ENCODE results near the gene CER1. TPM values are rescaled to one million over a fixed set of nuclear protein-coding genes. Genes with fewer than 3 reads are reported as not detected.
"Not testable (repeated sequence)": the region's sequence is repeated elsewhere in the genome, so short reads cannot be mapped to it uniquely, and the experiment has no call there.

The CER1 gene
- total and polyA plus RNA-seq, 2 donors (not counting 1 experiment from before 2014, with no cell fraction given), result not detected

DNA sequence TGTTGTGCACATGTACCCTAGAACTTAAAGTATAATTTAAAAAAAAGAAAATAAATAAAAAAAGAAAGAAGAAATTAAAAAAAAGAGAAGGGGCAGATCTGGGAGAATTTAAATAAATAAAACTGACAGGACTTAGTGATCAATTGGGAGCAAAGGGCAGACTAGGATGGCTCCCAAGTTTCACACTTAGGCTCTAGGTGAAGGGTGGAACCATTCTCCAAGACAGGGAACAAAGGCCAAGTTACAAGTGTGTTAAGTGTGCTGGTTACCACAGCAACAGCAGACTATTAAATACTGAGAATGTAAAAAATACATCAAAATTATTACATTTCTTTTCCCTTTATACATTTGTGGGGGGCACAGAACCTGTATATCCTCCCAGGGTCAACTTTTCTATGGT, 36.4 kb downstream of the CER1 start:
- H3K9me3 ChIP-seq (ENCODE audit: control insufficient read depth, insufficient read depth, low read depth, low read length), result no peaks in the 10 kb centered on the region
- no peaks in the 10 kb centered on the region for H3K79me2 ChIP-seq (ENCODE audit: control insufficient read depth, insufficient read depth, low read length)
- no peak for DNase-seq (ENCODE audit: low read depth in 2 of 2)
- TF ChIP-seq, protein P1, sequence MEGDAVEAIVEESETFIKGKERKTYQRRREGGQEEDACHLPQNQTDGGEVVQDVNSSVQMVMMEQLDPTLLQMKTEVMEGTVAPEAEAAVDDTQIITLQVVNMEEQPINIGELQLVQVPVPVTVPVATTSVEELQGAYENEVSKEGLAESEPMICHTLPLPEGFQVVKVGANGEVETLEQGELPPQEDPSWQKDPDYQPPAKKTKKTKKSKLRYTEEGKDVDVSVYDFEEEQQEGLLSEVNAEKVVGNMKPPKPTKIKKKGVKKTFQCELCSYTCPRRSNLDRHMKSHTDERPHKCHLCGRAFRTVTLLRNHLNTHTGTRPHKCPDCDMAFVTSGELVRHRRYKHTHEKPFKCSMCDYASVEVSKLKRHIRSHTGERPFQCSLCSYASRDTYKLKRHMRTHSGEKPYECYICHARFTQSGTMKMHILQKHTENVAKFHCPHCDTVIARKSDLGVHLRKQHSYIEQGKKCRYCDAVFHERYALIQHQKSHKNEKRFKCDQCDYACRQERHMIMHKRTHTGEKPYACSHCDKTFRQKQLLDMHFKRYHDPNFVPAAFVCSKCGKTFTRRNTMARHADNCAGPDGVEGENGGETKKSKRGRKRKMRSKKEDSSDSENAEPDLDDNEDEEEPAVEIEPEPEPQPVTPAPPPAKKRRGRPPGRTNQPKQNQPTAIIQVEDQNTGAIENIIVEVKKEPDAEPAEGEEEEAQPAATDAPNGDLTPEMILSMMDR (conservative IDR thresholded peaks at IDR 0.05 in 1 of 2, IDR thresholded peaks at IDR 0.05 in 1 of 2; ENCODE audit: low read depth in 1 of 2, low read length in 2 of 2), result no peak
- no peak for TF ChIP-seq EZH2 (IDR thresholded peaks at IDR 0.05; ENCODE audit: low read length, missing control alignments)
- H3K4me2 ChIP-seq (ENCODE audit: extremely low read depth, insufficient read depth, low read length), result no peak overlapping the region
- peaks cover 2% of the 10 kb centered on the region for H3K4me1 ChIP-seq (ENCODE audit: control insufficient read depth, extremely low read depth, insufficient read depth, low read length)
- no peaks in the 10 kb centered on the region for H3K27me3 ChIP-seq (ENCODE audit: control insufficient read depth, insufficient read depth, low read length)
- no peak overlapping the region for H2AFZ ChIP-seq (ENCODE audit: low read length)
- no peaks in the 10 kb centered on the region for H4K20me1 ChIP-seq (ENCODE audit: control insufficient read depth, extremely low read depth, insufficient read depth, low read length)
- no peak overlapping the region for H3K27ac ChIP-seq (ENCODE audit: insufficient read depth, low read length)
- H3K9ac ChIP-seq (ENCODE audit: insufficient read depth, low read length), result no peak overlapping the region
- H3K4me3 ChIP-seq (replicated peaks in 1 of 4; ENCODE audit: control extremely low read depth in 1 of 4, insufficient read depth in 1 of 4, low read depth in 3 of 4, low read length in 4 of 4), result no peak overlapping the region
- H3K36me3 ChIP-seq (ENCODE audit: control insufficient read depth, insufficient read depth, low read length), result no peaks in the 10 kb centered on the region

DNA sequence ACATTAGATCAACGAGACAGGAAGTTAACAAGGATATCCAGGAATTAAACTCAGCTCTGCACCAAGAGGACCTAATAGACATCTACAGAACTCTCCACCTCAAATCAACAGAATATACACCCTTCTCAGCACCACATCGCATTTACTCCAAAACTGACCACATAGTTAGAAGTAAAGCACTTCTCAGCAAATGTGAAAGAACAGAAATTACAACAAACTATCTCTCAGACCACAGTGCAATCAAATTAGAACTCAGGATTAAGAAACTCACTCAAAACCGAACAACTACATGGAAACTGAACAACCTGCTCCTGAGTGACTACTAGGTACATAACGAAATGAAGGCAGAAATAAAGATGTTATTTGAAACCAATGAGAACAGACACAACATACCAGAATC, 39.9 kb downstream of the CER1 start:
- H3K79me2 ChIP-seq (ENCODE audit: control insufficient read depth, insufficient read depth, low read length); H3K4me2 ChIP-seq (ENCODE audit: extremely low read depth, insufficient read depth, low read length); H3K4me3 ChIP-seq (replicated peaks in 1 of 4; ENCODE audit: control extremely low read depth in 1 of 4, insufficient read depth in 1 of 4, low read depth in 3 of 4, low read length in 4 of 4); H3K36me3 ChIP-seq (ENCODE audit: control insufficient read depth, insufficient read depth, low read length); H3K9ac ChIP-seq (ENCODE audit: insufficient read depth, low read length); DNase-seq (ENCODE audit: low read depth in 2 of 2); H4K20me1 ChIP-seq (ENCODE audit: control insufficient read depth, extremely low read depth, insufficient read depth, low read length); H3K27me3 ChIP-seq (ENCODE audit: control insufficient read depth, insufficient read depth, low read length); H3K27ac ChIP-seq (ENCODE audit: insufficient read depth, low read length); H2AFZ ChIP-seq (ENCODE audit: low read length); H3K9me3 ChIP-seq (ENCODE audit: control insufficient read depth, insufficient read depth, low read depth, low read length); H3K4me1 ChIP-seq (ENCODE audit: control insufficient read depth, extremely low read depth, insufficient read depth, low read length): not testable (repeated sequence)

DNA sequence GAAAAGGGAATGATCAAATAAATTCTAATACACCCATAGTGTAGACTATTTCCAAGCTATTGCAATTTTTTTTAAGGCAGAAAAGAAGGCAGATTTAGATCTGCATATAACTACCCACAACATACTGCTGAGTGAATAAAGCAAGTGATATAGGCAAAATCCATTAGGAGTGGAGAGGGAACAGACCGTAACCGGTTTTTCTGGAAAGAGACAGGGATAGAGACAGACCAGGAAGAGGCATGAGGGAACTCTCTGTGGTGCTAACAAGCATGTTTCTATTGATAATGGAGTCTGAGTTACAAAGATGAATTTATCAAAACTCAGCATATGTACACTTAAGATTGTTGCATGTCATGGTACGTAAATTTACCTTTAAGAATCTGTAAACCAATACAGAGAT, 43.8 kb downstream of the CER1 start:
- no peaks in the 10 kb centered on the region for H3K9me3 ChIP-seq (ENCODE audit: control insufficient read depth, insufficient read depth, low read depth, low read length)
- no peak overlapping the region for H3K27ac ChIP-seq (ENCODE audit: insufficient read depth, low read length)
- no peaks in the 10 kb centered on the region for H3K4me1 ChIP-seq (ENCODE audit: control insufficient read depth, extremely low read depth, insufficient read depth, low read length)
- no peak overlapping the region for H3K4me3 ChIP-seq (replicated peaks in 1 of 4; ENCODE audit: control extremely low read depth in 1 of 4, insufficient read depth in 1 of 4, low read depth in 3 of 4, low read length in 4 of 4)
- no peak overlapping the region for H3K9ac ChIP-seq (ENCODE audit: insufficient read depth, low read length)
- H3K27me3 ChIP-seq (ENCODE audit: control insufficient read depth, insufficient read depth, low read length), result no peaks in the 10 kb centered on the region
- H3K36me3 ChIP-seq (ENCODE audit: control insufficient read depth, insufficient read depth, low read length), result no peaks in the 10 kb centered on the region
- no peak for DNase-seq (ENCODE audit: low read depth in 2 of 2)
- no peak overlapping the region for H2AFZ ChIP-seq (ENCODE audit: low read length)
- H4K20me1 ChIP-seq (ENCODE audit: control insufficient read depth, extremely low read depth, insufficient read depth, low read length), result no peaks in the 10 kb centered on the region
- no peak overlapping the region for H3K4me2 ChIP-seq (ENCODE audit: extremely low read depth, insufficient read depth, low read length)
- TF ChIP-seq, protein P1 (conservative IDR thresholded peaks at IDR 0.05 in 1 of 2, IDR thresholded peaks at IDR 0.05 in 1 of 2; ENCODE audit: low read depth in 1 of 2, low read length in 2 of 2), result no peak
- TF ChIP-seq EZH2 (IDR thresholded peaks at IDR 0.05; ENCODE audit: low read length, missing control alignments), result no peak
- no peaks in the 10 kb centered on the region for H3K79me2 ChIP-seq (ENCODE audit: control insufficient read depth, insufficient read depth, low read length)
